HG03280 (cell line): ENCODE data around the gene DYRK1A.

ENCODE experiments used
- ATAC-seq: cut with Tn5 transposase; IDR thresholded peaks from one replicate; pipeline ENCODE4 v1.9.1; 2021; ENCODE audit warnings: mild to moderate bottlenecking, moderate library complexity; ENCODE audit not compliant: unreplicated experiment

Gene DYRK1A

GRCh38 chr21:37414292-37415253 lies 48.0 kb downstream of the DYRK1A start:
- no peak for ATAC-seq

GRCh38 chr21:37415939-37416338 lies 49.4 kb downstream of the DYRK1A start:
- no peak for ATAC-seq

DNA sequence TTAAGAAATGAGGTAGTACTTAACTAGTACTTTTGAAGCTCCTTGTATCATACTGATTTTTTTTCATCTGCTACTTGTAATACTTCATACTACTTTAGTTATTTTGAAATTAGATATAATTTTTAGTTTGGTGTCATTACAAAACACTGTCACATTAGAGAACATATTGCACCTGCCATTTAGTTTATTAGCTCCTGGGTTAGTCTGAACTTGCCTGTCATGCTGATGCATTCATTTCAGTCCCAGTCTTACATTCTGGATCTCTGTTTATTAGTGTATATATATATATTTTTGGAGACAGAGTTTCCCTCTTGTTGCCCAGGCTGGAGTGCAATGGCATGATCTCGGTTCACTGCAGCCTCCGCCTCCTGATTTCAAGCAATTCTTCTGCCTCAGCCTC lies 50.3 kb downstream of the DYRK1A start:
- no peak for ATAC-seq

- no peak for ATAC-seq
Observed at GRCh38 chr21:37419228-37419906, 52.8 kb downstream of the DYRK1A start.

GRCh38 chr21:37421306-37421705 lies 54.7 kb downstream of the DYRK1A start:
- ATAC-seq, result no peak

- no peak for ATAC-seq
Observed at GRCh38 chr21:37422382-37422781, 55.8 kb downstream of the DYRK1A start.

- no peak for ATAC-seq
Observed at GRCh38 chr21:37423103-37423502, 56.5 kb downstream of the DYRK1A start.

DNA sequence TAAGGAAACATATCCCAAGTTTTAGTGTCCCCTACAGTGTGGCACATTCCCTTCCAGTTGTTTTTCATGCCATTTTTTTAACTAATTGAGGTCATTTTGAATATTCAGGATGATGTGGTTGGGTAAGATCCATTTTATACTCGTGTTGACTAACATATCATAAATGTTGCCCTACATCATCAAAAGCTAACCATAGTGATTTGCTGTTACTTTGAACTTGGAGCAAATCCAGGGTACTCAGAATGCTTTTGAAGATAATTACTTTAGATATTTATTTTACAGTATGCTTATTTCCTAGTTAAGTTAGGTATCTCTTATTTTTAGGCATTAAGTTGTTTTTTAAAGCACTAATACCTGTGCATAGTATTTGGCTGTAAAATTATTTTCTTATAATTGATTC lies 57.8 kb downstream of the DYRK1A start:
- no peak for ATAC-seq

DNA sequence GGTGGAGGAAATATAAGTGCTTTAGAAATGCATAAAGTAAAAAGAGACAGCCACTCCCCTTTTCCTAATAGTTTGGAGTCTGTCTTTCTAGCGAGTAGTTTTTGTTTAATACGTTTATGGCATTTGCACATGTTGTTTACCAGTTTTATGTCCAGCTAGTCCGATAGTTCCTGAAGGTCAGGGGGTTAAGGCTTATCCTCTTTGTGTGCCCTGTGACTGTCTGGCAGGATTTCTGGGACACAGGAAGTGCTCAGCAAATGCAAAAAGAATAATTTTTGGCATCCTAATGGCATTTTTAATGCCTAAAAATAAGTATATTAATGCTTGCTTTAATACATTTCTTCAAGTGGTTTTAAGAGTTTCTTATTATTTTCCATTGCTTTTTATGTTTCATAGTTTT lies 58.4 kb downstream of the DYRK1A start:
- no peak for ATAC-seq

GRCh38 chr21:37425684-37426083 lies 59.1 kb downstream of the DYRK1A start:
- ATAC-seq, result no peak

DNA sequence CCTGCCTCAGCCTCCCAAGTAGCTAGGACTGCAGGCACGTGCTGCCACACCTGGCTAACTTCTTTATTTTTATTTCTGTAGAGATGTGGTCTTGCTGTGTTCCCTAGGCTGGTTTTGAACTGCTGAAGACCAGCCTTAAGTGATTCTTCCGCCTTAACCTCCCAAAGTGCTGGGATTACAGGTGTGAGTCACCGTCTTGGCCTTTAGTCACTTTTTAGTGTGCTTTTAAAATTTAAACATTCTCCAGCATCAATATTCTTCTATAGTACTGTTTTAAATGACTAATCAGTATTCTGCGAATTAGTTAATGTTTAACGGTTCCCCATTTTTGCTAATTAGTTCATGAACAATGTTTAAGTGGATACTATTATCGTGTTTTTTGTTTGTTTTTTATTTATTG lies 60.6 kb downstream of the DYRK1A start:
- no peak for ATAC-seq

- ATAC-seq, result no peak
Observed at GRCh38 chr21:37429356-37429755, 62.8 kb downstream of the DYRK1A start.

- no peak for ATAC-seq
Observed at GRCh38 chr21:37430184-37430821, 63.7 kb downstream of the DYRK1A start.

DNA sequence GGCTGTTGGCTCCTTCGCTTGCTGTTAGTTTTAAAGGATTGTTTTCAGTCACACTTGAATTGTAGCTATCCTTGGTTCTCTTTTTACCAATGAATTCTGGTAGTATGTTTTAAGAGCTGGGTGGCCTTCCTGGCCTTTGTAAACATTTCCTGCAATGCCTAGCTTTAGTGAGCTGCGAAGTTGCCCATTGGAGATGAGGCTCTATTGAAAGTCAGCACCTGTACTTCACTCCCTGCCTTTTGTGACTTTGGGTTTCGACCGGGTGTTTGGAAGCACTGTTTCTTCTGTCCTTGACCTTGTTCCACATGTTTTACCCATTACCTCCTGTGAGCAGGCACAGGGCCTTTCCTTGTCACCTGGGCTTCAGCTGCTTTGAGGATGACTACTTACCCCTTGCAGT lies 64.7 kb downstream of the DYRK1A start:
- ATAC-seq, result no peak

GRCh38 chr21:37432710-37433455 lies 66.3 kb downstream of the DYRK1A start:
- ATAC-seq, result no peak

GRCh38 chr21:37433456-37433840 lies 66.9 kb downstream of the DYRK1A start:
- ATAC-seq, result no peak

DNA sequence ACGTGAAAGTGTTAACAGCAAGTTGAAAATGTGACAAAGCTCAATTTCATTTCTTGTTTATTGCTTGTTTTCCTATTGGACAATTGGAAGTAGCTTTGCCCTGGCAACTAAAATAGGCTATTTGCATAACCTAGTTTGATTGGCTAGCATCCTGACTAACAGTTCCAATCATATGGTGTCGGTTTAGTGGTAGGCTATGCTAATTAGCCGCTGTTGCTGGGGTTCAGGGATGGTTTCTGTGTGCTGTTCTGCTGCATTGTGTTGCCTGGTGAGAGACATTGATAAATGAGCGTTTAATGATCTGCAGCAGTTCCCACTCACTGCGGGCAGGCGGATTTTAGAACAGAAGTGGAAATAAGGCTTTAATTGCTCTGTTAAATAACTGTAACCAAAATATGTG lies 68.5 kb downstream of the DYRK1A start:
- ATAC-seq, result no peak

GRCh38 chr21:37435711-37436110 lies 69.1 kb downstream of the DYRK1A start:
- ATAC-seq, result no peak

- ATAC-seq, result no peak
Observed at GRCh38 chr21:37436174-37436573, 69.6 kb downstream of the DYRK1A start.

DNA sequence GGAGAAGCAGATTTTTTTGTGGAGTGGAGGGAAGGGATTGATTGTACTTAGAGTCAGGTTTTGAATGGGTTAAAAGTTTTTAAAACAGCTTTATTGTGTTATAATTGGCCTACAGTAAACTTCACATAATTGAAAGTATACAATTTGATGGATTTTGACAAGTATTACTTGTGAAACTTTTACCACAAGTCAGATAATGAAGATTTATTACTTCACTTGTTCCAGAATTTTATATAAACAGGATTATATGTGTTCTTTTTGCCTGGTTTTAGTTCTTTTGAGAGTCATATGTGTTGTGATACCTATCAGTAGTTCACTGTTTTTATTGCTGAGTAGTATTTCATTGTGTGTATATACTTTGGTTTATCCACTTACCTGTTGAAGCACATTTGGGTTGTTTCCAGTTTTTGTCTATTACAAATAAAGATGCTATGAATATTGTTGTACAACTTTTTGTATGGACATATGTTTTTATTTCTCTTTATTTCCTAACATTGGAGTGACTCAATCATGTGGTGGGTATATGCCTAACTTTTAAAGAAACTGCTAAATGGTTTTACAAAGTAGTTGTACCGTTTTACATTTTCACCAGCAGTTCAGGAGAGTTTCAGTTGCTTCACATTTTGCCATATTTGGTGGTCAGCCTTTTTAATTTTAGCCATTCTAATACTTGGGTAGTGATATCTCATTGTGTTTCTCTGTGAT lies 71.0 kb downstream of the DYRK1A start:
- ATAC-seq, result no peak
